ENCODE measurements around the gene PRLR. TPM values are rescaled to one million over a fixed set of nuclear protein-coding genes. Genes with fewer than 3 reads are reported as not detected.

Gene PRLR
- 1 to 10 TPM; 6.2 to 7.9 TPM for total RNA-seq

- Histone ChIP-seq H3K27ac (peak within 1 kb of the TSS; percentile 63 to 95 (median 87)), H3K4me3 (peak within 1 kb of the TSS; percentile 54 to 67), H3K4me1 (peaks cover 41% of the 10 kb centered on the region), H3K27me3 (no peaks in the 10 kb centered on the region), H3K36me3 (replicated peaks in 1 of 2; ENCODE audit: insufficient read depth in 1 of 2, low read depth in 2 of 2) (no peaks in the 10 kb centered on the region), H3K9me3 (no peaks in the 10 kb centered on the region)
- 1% methylated on average over 19 to 41 of the region's 42 CpGs for WGBS, 2 donors
- ATAC-seq (peak; percentile 76), DNase-seq (peak; percentile 58 to 66 (median 62))
- no peak for TF ChIP-seq CTCF (IDR thresholded peaks at IDR 0.05)
- peak; percentile 40 to 80 (median 78) for TF ChIP-seq POLR2A (IDR thresholded peaks at IDR 0.05)
- intact Hi-C loops (cut with DNase I) = no loop called here
Measured at GRCh38 chr5:35230038-35230611, at the start of gene PRLR. Gene PRLR, minus strand, starts transcription at chr5:35230487. Its CDS starts 140,867 bp downstream, at chr5:35089620.

- H3K4me1 ChIP-seq = no peaks in the 10 kb centered on the region
- no peaks in the 10 kb centered on the region for H3K9me3 ChIP-seq
- intact Hi-C loops (cut with DNase I) = no loop called here
- no peak for DNase-seq
- H3K4me3 ChIP-seq = no peak overlapping the region
- peak; percentile 40 for ATAC-seq
- no peaks in the 10 kb centered on the region for H3K27me3 ChIP-seq
- TF ChIP-seq CTCF (IDR thresholded peaks at IDR 0.05) (no peak), POLR2A (IDR thresholded peaks at IDR 0.05) (no peak)
- no peaks in the 10 kb centered on the region for H3K36me3 ChIP-seq (replicated peaks in 1 of 2; ENCODE audit: insufficient read depth in 1 of 2, low read depth in 2 of 2)
- WGBS, 2 donors = 15 to 23% methylated on average over 2 of the region's 2 CpGs
- no peak overlapping the region for H3K27ac ChIP-seq
Measured at GRCh38 chr5:35274839-35275509, 44.7 kb upstream of the PRLR start.

- intact Hi-C loops (cut with DNase I) = no loop called here
- ATAC-seq (no peak), DNase-seq (no peak)
- no peaks in the 10 kb centered on the region for H3K4me1 ChIP-seq
- 92% methylated on average over 1 of the region's 1 CpG for WGBS, 2 donors
- TF ChIP-seq CTCF (IDR thresholded peaks at IDR 0.05) (no peak), POLR2A (IDR thresholded peaks at IDR 0.05) (no peak)
- H3K9me3 ChIP-seq = no peaks in the 10 kb centered on the region
- no peaks in the 10 kb centered on the region for H3K36me3 ChIP-seq (replicated peaks in 1 of 2; ENCODE audit: insufficient read depth in 1 of 2, low read depth in 2 of 2)
- no peaks in the 10 kb centered on the region for H3K27me3 ChIP-seq
- no peak overlapping the region for H3K4me3 ChIP-seq
- H3K27ac ChIP-seq = no peak overlapping the region
Measured at GRCh38 chr5:35269006-35269405, 38.7 kb upstream of the PRLR start.

GRCh38 chr5:35266276-35266675, 36.0 kb upstream of the PRLR start:
- ATAC-seq = no peak
- 38 to 40% methylated on average over 3 of the region's 3 CpGs for WGBS, 2 donors
- intact Hi-C loops (cut with DNase I) = no loop called here
- TF ChIP-seq POLR2A (IDR thresholded peaks at IDR 0.05) (no peak), CTCF (IDR thresholded peaks at IDR 0.05) (no peak)
- Histone ChIP-seq H3K4me1 (no peaks in the 10 kb centered on the region), H3K27ac (no peak overlapping the region), H3K27me3 (no peaks in the 10 kb centered on the region), H3K4me3 (no peak overlapping the region), H3K9me3 (no peaks in the 10 kb centered on the region), H3K36me3 (replicated peaks in 1 of 2; ENCODE audit: insufficient read depth in 1 of 2, low read depth in 2 of 2) (no peaks in the 10 kb centered on the region)
- DNase-seq = no peak

- H3K36me3 ChIP-seq (replicated peaks in 1 of 2; ENCODE audit: insufficient read depth in 1 of 2, low read depth in 2 of 2) = no peaks in the 10 kb centered on the region
- ATAC-seq = no peak
Measured at GRCh38 chr5:35264509-35264908, 34.2 kb upstream of the PRLR start.

More at GRCh38 chr5:35264509-35264908, 34.2 kb upstream of the PRLR start:
- no peak overlapping the region for H3K4me3 ChIP-seq
- H3K9me3 ChIP-seq = no peaks in the 10 kb centered on the region
- no peaks in the 10 kb centered on the region for H3K27me3 ChIP-seq
- H3K27ac ChIP-seq = no peak overlapping the region
- 79 to 83% methylated on average over 2 of the region's 2 CpGs for WGBS, 2 donors
- intact Hi-C loops (cut with DNase I) = no loop called here
- H3K4me1 ChIP-seq = no peaks in the 10 kb centered on the region
- no peak for TF ChIP-seq CTCF (IDR thresholded peaks at IDR 0.05)
- TF ChIP-seq POLR2A (IDR thresholded peaks at IDR 0.05) = no peak
- no peak for DNase-seq

Measured in body of pancreas (tissue), 4 donors.